RPMI8226 (cell line): ENCODE measurements around the gene ATP6V1B1.

ENCODE experiments used
- DNase-seq: peaks from one replicate; pipeline ENCODE4 v3.0.0-alpha.2; 2015

The ATP6V1B1 gene

GRCh38 chr2:70977605-70978205 lies 42.0 kb downstream of the ATP6V1B1 start:
- peak; percentile 55 for DNase-seq

GRCh38 chr2:70978341-70979179 lies 42.9 kb downstream of the ATP6V1B1 start, which contains the start of gene ANKRD53:
ANKRD53 (plus strand) TSS chr2:70978630; CDS start chr2:70978646, 16 bp downstream.
- DNase-seq, result no peak

GRCh38 chr2:70979180-70979488 lies 43.4 kb downstream of the ATP6V1B1 start:
- DNase-seq, result no peak

GRCh38 chr2:70979626-70980025 lies 43.9 kb downstream of the ATP6V1B1 start:
- DNase-seq, result no peak

GRCh38 chr2:70981421-70981820 lies 45.7 kb downstream of the ATP6V1B1 start:
- DNase-seq, result no peak

GRCh38 chr2:70981866-70982810 lies 46.4 kb downstream of the ATP6V1B1 start:
- no peak for DNase-seq

- DNase-seq, result no peak
Measured at GRCh38 chr2:70982971-70983370, 47.3 kb downstream of the ATP6V1B1 start.

GRCh38 chr2:70983506-70984227 lies 48.0 kb downstream of the ATP6V1B1 start:
- DNase-seq, result no peak

- no peak for DNase-seq
Measured at GRCh38 chr2:70984228-70984575, 48.5 kb downstream of the ATP6V1B1 start.

- DNase-seq, result peak; percentile 43
Measured at GRCh38 chr2:70984576-70985282, 49.0 kb downstream of the ATP6V1B1 start.

- no peak for DNase-seq
Measured at GRCh38 chr2:70985283-70985688, 49.6 kb downstream of the ATP6V1B1 start.

GRCh38 chr2:70985956-70986355 lies 50.3 kb downstream of the ATP6V1B1 start:
- DNase-seq, result no peak

GRCh38 chr2:70986499-70987189 lies 50.9 kb downstream of the ATP6V1B1 start:
- DNase-seq, result no peak

- no peak for DNase-seq
Measured at GRCh38 chr2:70987386-70987785, 51.7 kb downstream of the ATP6V1B1 start.

- DNase-seq, result no peak
Measured at GRCh38 chr2:70988151-70988550, 52.5 kb downstream of the ATP6V1B1 start.

- DNase-seq, result no peak
Measured at GRCh38 chr2:70988726-70989648, 53.3 kb downstream of the ATP6V1B1 start.

- no peak for DNase-seq
Measured at GRCh38 chr2:70990216-70990615, 54.5 kb downstream of the ATP6V1B1 start.

GRCh38 chr2:70991142-70991541 lies 55.4 kb downstream of the ATP6V1B1 start:
- DNase-seq, result no peak

GRCh38 chr2:70991742-70992141 lies 56.0 kb downstream of the ATP6V1B1 start:
- DNase-seq, result no peak
